ENCODE results near the gene S100A10. TPM values are rescaled to one million over a fixed set of nuclear protein-coding genes. Genes with fewer than 3 reads are reported as not detected.

The S100A10 gene
- total RNA-seq, 1 experiment from 2014 or later, result 400 TPM

DNA sequence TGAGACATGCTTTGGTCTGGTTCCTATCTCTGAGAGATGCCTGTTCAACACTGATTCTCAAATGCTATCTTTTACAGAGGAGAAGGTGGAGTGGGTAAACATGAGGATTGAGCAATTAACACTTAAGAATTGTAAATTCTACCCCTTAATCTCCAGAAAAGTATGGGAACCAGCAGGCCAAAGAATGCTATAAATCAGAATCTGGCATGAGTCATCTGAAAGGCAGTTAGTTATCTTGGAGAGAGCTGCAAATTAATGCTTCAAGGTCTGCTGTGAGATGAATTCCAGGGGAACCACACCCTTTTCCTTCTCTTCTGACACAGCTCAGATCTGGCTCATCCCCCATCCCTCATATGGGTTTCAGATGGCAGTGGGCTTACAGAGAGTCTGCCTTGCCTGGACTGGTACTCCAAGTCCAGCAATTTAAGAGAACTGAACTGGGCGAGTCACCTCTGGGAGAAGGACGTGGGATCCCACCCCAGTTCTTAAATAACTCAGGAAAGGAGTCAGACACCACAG, 5.2 kb downstream of the S100A10 start:
- Histone ChIP-seq H3K79me2 (ENCODE audit: low read length) (peaks cover 97% of the 10 kb centered on the region), H3K4me3 (ENCODE audit: low read length) (peak overlapping the region; percentile 91), H3K9me2 (replicated peaks; ENCODE audit: low read length) (no peaks in the 10 kb centered on the region), H3K4me1 (ENCODE audit: insufficient read depth, low read length) (peaks cover 68% of the 10 kb centered on the region), H3K9ac (ENCODE audit: low read length) (peak overlapping the region; percentile 98), H2AFZ (ENCODE audit: low read length) (no peak overlapping the region), H3K9me3 (ENCODE audit: low read length) (no peaks in the 10 kb centered on the region), H3K4me2 (ENCODE audit: low read length) (peak overlapping the region; percentile 94), H3F3A (ENCODE audit: low read length, unreplicated experiment) (peaks cover 18% of the 10 kb centered on the region), H3K27ac (ENCODE audit: low read length) (peak overlapping the region; percentile 97), H4K20me1 (ENCODE audit: low read length) (peaks cover 66% of the 10 kb centered on the region), H3K36me3 (ENCODE audit: low read depth, low read length) (peaks cover 52% of the 10 kb centered on the region), H3K27me3 (ENCODE audit: low read length) (no peaks in the 10 kb centered on the region)
- BruUV-seq (replicated peaks), result no TSS peak
- CTCF ChIA-PET, result interaction anchor here (0.5 to 2.3 kb wide), 8 partner anchors 8 to 152 kb away, joined by 3 to 17 read pairs (median 3); no protein-coding TSS in a partner anchor
- TF ChIP-seq EZH2 (IDR thresholded peaks at IDR 0.05; ENCODE audit: low read length, unreplicated experiment), result no peak
- no peak for TF ChIP-seq EZH2phosphoT487 (IDR thresholded peaks at IDR 0.05; ENCODE audit: borderline replicate concordance, low read length)
- TF ChIP-seq, protein P1, sequence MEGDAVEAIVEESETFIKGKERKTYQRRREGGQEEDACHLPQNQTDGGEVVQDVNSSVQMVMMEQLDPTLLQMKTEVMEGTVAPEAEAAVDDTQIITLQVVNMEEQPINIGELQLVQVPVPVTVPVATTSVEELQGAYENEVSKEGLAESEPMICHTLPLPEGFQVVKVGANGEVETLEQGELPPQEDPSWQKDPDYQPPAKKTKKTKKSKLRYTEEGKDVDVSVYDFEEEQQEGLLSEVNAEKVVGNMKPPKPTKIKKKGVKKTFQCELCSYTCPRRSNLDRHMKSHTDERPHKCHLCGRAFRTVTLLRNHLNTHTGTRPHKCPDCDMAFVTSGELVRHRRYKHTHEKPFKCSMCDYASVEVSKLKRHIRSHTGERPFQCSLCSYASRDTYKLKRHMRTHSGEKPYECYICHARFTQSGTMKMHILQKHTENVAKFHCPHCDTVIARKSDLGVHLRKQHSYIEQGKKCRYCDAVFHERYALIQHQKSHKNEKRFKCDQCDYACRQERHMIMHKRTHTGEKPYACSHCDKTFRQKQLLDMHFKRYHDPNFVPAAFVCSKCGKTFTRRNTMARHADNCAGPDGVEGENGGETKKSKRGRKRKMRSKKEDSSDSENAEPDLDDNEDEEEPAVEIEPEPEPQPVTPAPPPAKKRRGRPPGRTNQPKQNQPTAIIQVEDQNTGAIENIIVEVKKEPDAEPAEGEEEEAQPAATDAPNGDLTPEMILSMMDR (conservative IDR thresholded peaks at IDR 0.05; ENCODE audit: low read depth, low read length), result no peak
- POLR2A ChIA-PET (ENCODE audit: unreplicated experiment), result interaction anchor here (0.6 to 2.9 kb wide), 8 partner anchors 10 to 799 kb away, joined by 3 to 9 read pairs (median 4); no protein-coding TSS in a partner anchor
- peak; percentile 98 for DNase-seq
- peak; percentile 29 for ATAC-seq
- intact Hi-C loops (cut with micrococcal nuclease), result loop anchor here (1.0 kb wide), 1 partner anchor 8 kb away; no protein-coding TSS in a partner anchor

- no peak overlapping the region for H3K27ac ChIP-seq (ENCODE audit: low read length)
- no peaks in the 10 kb centered on the region for H3K27me3 ChIP-seq (ENCODE audit: low read length)
- H3K9ac ChIP-seq (ENCODE audit: low read length), result no peak overlapping the region
- intact Hi-C loops (cut with micrococcal nuclease), result no loop called here
- ChIA-PET POLR2A (ENCODE audit: unreplicated experiment) (interaction anchor here (0.5 kb wide), 1 partner anchor 50 kb away, joined by 4 read pairs; the partner anchor contains the start of gene S100A11), CTCF (interaction anchor here (0.6 kb wide), 1 partner anchor 50 kb away, joined by 10 read pairs; no protein-coding TSS in a partner anchor)
- H4K20me1 ChIP-seq (ENCODE audit: low read length), result peaks cover 66% of the 10 kb centered on the region
- no TSS peak for BruUV-seq (replicated peaks)
- peaks cover 80% of the 10 kb centered on the region for H3K4me1 ChIP-seq (ENCODE audit: insufficient read depth, low read length)
- H3F3A ChIP-seq (ENCODE audit: low read length, unreplicated experiment), result peaks cover 20% of the 10 kb centered on the region
- DNase-seq (no peak), ATAC-seq (no peak)
- no peak for TF ChIP-seq EZH2phosphoT487 (IDR thresholded peaks at IDR 0.05; ENCODE audit: borderline replicate concordance, low read length)
- no peak for TF ChIP-seq EZH2 (IDR thresholded peaks at IDR 0.05; ENCODE audit: low read length, unreplicated experiment)
- TF ChIP-seq, protein P1 (conservative IDR thresholded peaks at IDR 0.05; ENCODE audit: low read depth, low read length), result no peak
- H3K36me3 ChIP-seq (ENCODE audit: low read depth, low read length), result peaks cover 64% of the 10 kb centered on the region
- H3K4me3 ChIP-seq (ENCODE audit: low read length), result no peak overlapping the region
- peaks cover 85% of the 10 kb centered on the region for H3K79me2 ChIP-seq (ENCODE audit: low read length)
- H3K9me3 ChIP-seq (ENCODE audit: low read length), result no peaks in the 10 kb centered on the region
- no peaks in the 10 kb centered on the region for H3K9me2 ChIP-seq (replicated peaks; ENCODE audit: low read length)
- H2AFZ ChIP-seq (ENCODE audit: low read length), result no peak overlapping the region
- no peak overlapping the region; the same call in 1 of the 2 replicates for H3K4me2 ChIP-seq (ENCODE audit: low read length)
Measured at GRCh38 chr1:151986501-151987190, 7.0 kb downstream of the S100A10 start.

Measured in PC-3 (cell line).